Measurements from ENCODE around the gene BCL11A.

Gene BCL11A

GRCh38 chr2:60595953-60596352, 42.5 kb upstream of the BCL11A start:
- no peak overlapping the region for H3K4me3 ChIP-seq (ENCODE audit: insufficient read depth, low read length, poor library complexity, severe bottlenecking)
- H3K9me3 ChIP-seq (ENCODE audit: insufficient read depth, low read length): no peaks in the 10 kb centered on the region
- H3K27me3 ChIP-seq (ENCODE audit: low read length): no peaks in the 10 kb centered on the region; the same call in 1 of the 2 replicates
- H3K36me3 ChIP-seq (ENCODE audit: low read length): no peaks in the 10 kb centered on the region
- H2AFZ ChIP-seq (ENCODE audit: low read depth, low read length, severe bottlenecking): no peak overlapping the region
- H3K9ac ChIP-seq (ENCODE audit: low read length): no peak overlapping the region
- TF ChIP-seq CTCF (IDR thresholded peaks at IDR 0.05; ENCODE audit: insufficient read depth, low read length, poor library complexity, severe bottlenecking) (no peak), EZH2phosphoT487 (conservative IDR thresholded peaks at IDR 0.05; ENCODE audit: low read length) (no peak)
- H3F3A ChIP-seq (ENCODE audit: insufficient read depth): no peaks in the 10 kb centered on the region
- H3K9me2 ChIP-seq (replicated peaks; ENCODE audit: insufficient read depth, low read length): no peaks in the 10 kb centered on the region
- no peaks in the 10 kb centered on the region for H4K20me1 ChIP-seq (ENCODE audit: low read depth, low read length)
- no peak overlapping the region for H3K27ac ChIP-seq (ENCODE audit: low read depth, low read length)
- no peaks in the 10 kb centered on the region for H3K79me2 ChIP-seq (ENCODE audit: insufficient read depth, low read length)
- H3K4me2 ChIP-seq (ENCODE audit: low read depth, low read length, poor library complexity, severe bottlenecking): no peak overlapping the region

- H2AFZ ChIP-seq (ENCODE audit: low read depth, low read length, severe bottlenecking): no peak overlapping the region
- H3K4me3 ChIP-seq (ENCODE audit: insufficient read depth, low read length, poor library complexity, severe bottlenecking): no peak overlapping the region
- no peaks in the 10 kb centered on the region for H3K9me2 ChIP-seq (replicated peaks; ENCODE audit: insufficient read depth, low read length)
- H3K79me2 ChIP-seq (ENCODE audit: insufficient read depth, low read length): no peaks in the 10 kb centered on the region
- no peak overlapping the region for H3K9ac ChIP-seq (ENCODE audit: low read length)
- no peak overlapping the region for H3K27ac ChIP-seq (ENCODE audit: low read depth, low read length)
- no peaks in the 10 kb centered on the region for H3K9me3 ChIP-seq (ENCODE audit: insufficient read depth, low read length)
- TF ChIP-seq EZH2phosphoT487 (conservative IDR thresholded peaks at IDR 0.05; ENCODE audit: low read length) (no peak), CTCF (IDR thresholded peaks at IDR 0.05; ENCODE audit: insufficient read depth, low read length, poor library complexity, severe bottlenecking) (no peak)
- no peaks in the 10 kb centered on the region for H3K36me3 ChIP-seq (ENCODE audit: low read length)
- no peaks in the 10 kb centered on the region for H4K20me1 ChIP-seq (ENCODE audit: low read depth, low read length)
- H3K27me3 ChIP-seq (ENCODE audit: low read length): no peaks in the 10 kb centered on the region; the same call in 1 of the 2 replicates
- H3K4me2 ChIP-seq (ENCODE audit: low read depth, low read length, poor library complexity, severe bottlenecking): no peak overlapping the region
- H3F3A ChIP-seq (ENCODE audit: insufficient read depth): no peaks in the 10 kb centered on the region
Measured at GRCh38 chr2:60589104-60589503, 35.6 kb upstream of the BCL11A start.

GRCh38 chr2:60586081-60586480, 32.6 kb upstream of the BCL11A start:
- Histone ChIP-seq H2AFZ (ENCODE audit: low read depth, low read length, severe bottlenecking) (no peak overlapping the region), H3K4me2 (ENCODE audit: low read depth, low read length, poor library complexity, severe bottlenecking) (no peak overlapping the region), H3K9ac (ENCODE audit: low read length) (no peak overlapping the region), H3K36me3 (ENCODE audit: low read length) (no peaks in the 10 kb centered on the region), H3K27me3 (ENCODE audit: low read length) (no peaks in the 10 kb centered on the region), H3K9me2 (replicated peaks; ENCODE audit: insufficient read depth, low read length) (no peaks in the 10 kb centered on the region), H3K27ac (ENCODE audit: low read depth, low read length) (no peak overlapping the region), H3K79me2 (ENCODE audit: insufficient read depth, low read length) (no peaks in the 10 kb centered on the region), H3K4me3 (ENCODE audit: insufficient read depth, low read length, poor library complexity, severe bottlenecking) (no peak overlapping the region), H3K9me3 (ENCODE audit: insufficient read depth, low read length) (no peaks in the 10 kb centered on the region), H3F3A (ENCODE audit: insufficient read depth) (no peaks in the 10 kb centered on the region), H4K20me1 (ENCODE audit: low read depth, low read length) (no peaks in the 10 kb centered on the region)
- TF ChIP-seq EZH2phosphoT487 (conservative IDR thresholded peaks at IDR 0.05; ENCODE audit: low read length) (no peak), CTCF (IDR thresholded peaks at IDR 0.05; ENCODE audit: insufficient read depth, low read length, poor library complexity, severe bottlenecking) (no peak)

Measured in SU-DHL-6 (cell line).